GM12875 (cell line): ENCODE results near the gene ZBTB20.

Source experiments
- H3K4me3 ChIP-seq: one replicate; pipeline ENCODE4 v1.5.1; 2011; ENCODE audit warnings: low read depth, low read length, control low read depth
- CTCF ChIP-seq: IDR thresholded peaks from 2 replicates; pipeline ENCODE4 v1.5.1; 2011; ENCODE audit warnings: low read depth, mild to moderate bottlenecking, control low read depth, inconsistent platforms, low read length, moderate library complexity, borderline replicate concordance; ENCODE audit not compliant: insufficient read depth

ZBTB20 gene

DNA sequence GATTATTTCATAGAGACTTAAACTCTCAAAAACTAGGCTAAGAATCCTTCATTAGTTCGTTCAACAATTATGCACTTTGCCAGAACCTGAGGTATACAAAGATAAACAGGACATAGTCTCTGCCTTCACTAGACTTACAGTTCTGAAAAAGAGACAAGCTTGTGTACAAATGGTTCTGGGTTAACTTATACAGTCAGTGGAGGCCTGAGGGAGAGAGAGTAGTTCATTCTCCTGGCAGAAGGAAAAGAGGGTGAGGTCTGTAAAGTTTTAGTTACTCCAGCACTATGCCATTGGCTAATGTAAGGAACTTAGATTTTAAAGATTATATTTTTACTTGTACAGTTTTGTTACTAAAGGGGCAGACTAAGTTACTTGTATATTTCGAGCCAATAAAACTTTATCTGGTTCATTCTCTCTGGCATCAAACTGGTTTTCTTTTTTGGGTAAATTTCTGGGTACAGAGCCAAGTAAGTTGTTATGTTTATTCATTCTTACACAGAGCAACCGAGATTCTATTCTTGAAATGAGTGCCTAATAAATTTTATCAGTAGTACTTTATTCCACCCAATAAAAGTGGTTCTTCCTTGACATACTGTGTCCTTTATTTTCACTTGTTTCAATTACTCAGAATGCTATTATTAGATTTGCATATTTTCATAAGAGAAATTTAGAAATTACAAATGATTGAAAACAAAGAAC lies 574.6 kb downstream of the ZBTB20 start:
- TF ChIP-seq CTCF: no peak
- no peak overlapping the region for H3K4me3 ChIP-seq

DNA sequence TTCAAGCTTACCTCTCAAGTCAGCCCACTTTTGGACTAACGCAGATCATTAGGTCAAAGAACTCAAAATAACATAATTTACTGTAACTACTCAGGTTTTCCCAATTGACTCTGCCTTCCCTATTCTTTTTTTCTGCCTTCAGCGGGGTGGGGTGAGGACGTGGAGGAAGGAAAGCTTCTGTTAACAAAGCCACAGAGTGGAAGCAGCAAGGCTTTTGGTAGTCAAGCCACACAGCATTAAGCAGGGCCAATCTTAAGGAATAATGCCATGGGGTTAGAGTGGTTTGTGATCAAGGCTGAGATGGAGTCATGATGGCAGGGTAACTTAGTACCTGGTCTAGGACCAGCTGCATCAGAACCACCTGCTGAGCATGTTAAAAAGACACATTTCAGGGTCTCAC lies 575.7 kb downstream of the ZBTB20 start:
- no peak overlapping the region for H3K4me3 ChIP-seq
- TF ChIP-seq CTCF: no peak

- TF ChIP-seq CTCF: no peak
- H3K4me3 ChIP-seq: no peak overlapping the region
Observed at GRCh38 chr3:114569186-114569585, 577.9 kb downstream of the ZBTB20 start.

- H3K4me3 ChIP-seq: no peak overlapping the region
- no peak for TF ChIP-seq CTCF
Observed at GRCh38 chr3:114567771-114568170, 579.3 kb downstream of the ZBTB20 start.

- no peak overlapping the region for H3K4me3 ChIP-seq
- no peak for TF ChIP-seq CTCF
Observed at GRCh38 chr3:114566767-114567166, 580.3 kb downstream of the ZBTB20 start.

GRCh38 chr3:114566162-114566755 lies 580.8 kb downstream of the ZBTB20 start:
- TF ChIP-seq CTCF: no peak
- no peak overlapping the region for H3K4me3 ChIP-seq

DNA sequence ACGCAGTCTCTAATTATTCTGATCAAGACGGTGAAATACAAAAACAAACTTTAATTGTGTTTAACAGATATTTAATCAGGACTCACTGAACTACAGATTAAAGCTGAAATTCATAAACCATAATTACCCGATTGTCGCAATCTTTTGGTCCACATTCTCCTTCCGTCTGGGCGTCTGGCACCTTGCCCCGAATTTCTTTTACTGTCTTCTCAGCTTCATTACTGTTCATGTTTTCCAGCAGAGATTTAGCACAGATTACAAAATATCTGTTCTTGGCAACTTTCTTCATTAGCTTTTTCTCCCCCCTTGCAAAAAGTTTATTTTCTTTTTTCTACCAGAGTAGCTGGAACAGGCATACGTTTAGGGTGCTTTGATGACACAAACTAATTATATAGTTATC lies 581.9 kb downstream of the ZBTB20 start:
- no peak overlapping the region for H3K4me3 ChIP-seq
- no peak for TF ChIP-seq CTCF
